Ovary (tissue), 9 donors: ENCODE results near the gene GTF3C4. TPM values are rescaled to one million over a fixed set of nuclear protein-coding genes. Genes with fewer than 3 reads are reported as not detected.
A peak's percentile ranks its signal among the peaks of the same experiment; 100 is the strongest.

Source experiments
- DNase-seq, 5 donors: peaks; one replicate each; pipeline ENCODE4 v3.0.0-alpha.2; 2019 to 2020
- H3K27ac ChIP-seq, 2 donors: fragments of 200-600 bp; one replicate each; pipeline versions ENCODE4 v1.5.1 to v1.8.0; 2019 to 2022
- H3K27me3 ChIP-seq: fragments of 200-600 bp; one replicate; pipeline ENCODE4 v1.8.0; 2022
- H3K36me3 ChIP-seq: fragments of 200-600 bp; sonication (generic); one replicate; pipeline ENCODE4 v1.5.1; 2019
- H3K4me1 ChIP-seq: one replicate; pipeline ENCODE4 v1.8.1; 2013; ENCODE audit warnings: mild to moderate bottlenecking, moderate library complexity; ENCODE audit not compliant: insufficient read depth
- H3K4me3 ChIP-seq: fragments of 200-600 bp; sonication (generic); one replicate; pipeline ENCODE4 v1.5.1; 2017
- H3K9me3 ChIP-seq, 2 donors: fragments of 200-600 bp in 1 of 2; sonication (generic) in 1 of 2; one replicate each; pipeline versions ENCODE4 v1.5.1 to v1.8.1; 2013 to 2019; ENCODE audit warnings: mild to moderate bottlenecking in 1 of 2, moderate library complexity in 1 of 2
- EP300 ChIP-seq: sonication (generic); formaldehyde crosslinking; IDR thresholded peaks from one replicate; pipeline ENCODE4 v1.6.1; 2017; ENCODE audit warnings: antibody characterized with exemption
- POLR2A ChIP-seq: fragments of 450-650 bp; IDR thresholded peaks from one replicate; pipeline ENCODE4 v1.6.1; 2017; ENCODE audit warnings: antibody characterized with exemption, mild to moderate bottlenecking, moderate library complexity
- WGBS, 3 donors: extraction: QIAGEN DNeasy Blood & Tissue Kit in 1 of 3; methylation state at CpG; one replicate each; pipeline versions ENCODE4 v1.1.5 to v1.1.7; 2013 to 2017; 5-methylcytosine and 5-hydroxymethylcytosine counted together
- intact Hi-C, 4 donors: fragments of 100-400 bp; cut with DNase I; formaldehyde crosslinking; loops; one replicate each; pipeline versions ENCODE4 v1.11.0 to v1.15.1; 2022 to 2023
- polyA plus RNA-seq, 2 donors: library from polyadenylated mRNA; stranded (reverse); fragments of 200-250 nt in 1 of 2; fragments of 350-450 nt in 1 of 2; fragmentation: Illumina TruSeq in 1 of 2; extraction: RNeasy Lipid Tissue Mini Kit (QIAGEN cat#74804) in 1 of 2; gene quantifications; one replicate each; pipeline ENCODE4 v1.2.3, GENCODE V29; 2013 to 2014
- total RNA-seq, 7 donors: library from RNA; depleted of rRNA in 2 of 7; stranded (reverse); fragments of >200 nt in 2 of 7; fragmentation: NEBNext Ultra II Directional in 3 of 7; extraction: Animal tissue kit (Norgen Biotek cat#: 25700) in 3 of 7; gene quantifications; one replicate each; pipeline versions ENCODE4 v1.1.0 to v1.2.4, GENCODE V29; 2016 to 2023
- TF ChIP-seq, protein P1 (sequence below), 3 donors: fragments of 450-650 bp in 2 of 3; fragments of 200-600 bp in 1 of 3; IDR thresholded peaks; one replicate each; pipeline versions ENCODE4 v1.5.1 to v1.8.0; 2016 to 2022; ENCODE audit warnings: antibody characterized with exemption in 3 of 3, mild to moderate bottlenecking in 1 of 3
- donor health status: DM: no; HTN: no; CAD: no; lungs with moderate emphysema.
- donor health status: DM: no; HTN: no; CAD: no.
- donor health status: Bipolar disorder and iron deficiency.
- donor health status: DM: yes; HTN: yes; CAD: no.
- donor health status: DM: no; HTN: no; CAD: no.
- donor health status: DM: yes; HTN: yes; CAD: no.

GTF3C4 gene
- total and polyA plus RNA-seq, 9 donors = 7.0 to 19.4 (median 15.5) TPM

DNA sequence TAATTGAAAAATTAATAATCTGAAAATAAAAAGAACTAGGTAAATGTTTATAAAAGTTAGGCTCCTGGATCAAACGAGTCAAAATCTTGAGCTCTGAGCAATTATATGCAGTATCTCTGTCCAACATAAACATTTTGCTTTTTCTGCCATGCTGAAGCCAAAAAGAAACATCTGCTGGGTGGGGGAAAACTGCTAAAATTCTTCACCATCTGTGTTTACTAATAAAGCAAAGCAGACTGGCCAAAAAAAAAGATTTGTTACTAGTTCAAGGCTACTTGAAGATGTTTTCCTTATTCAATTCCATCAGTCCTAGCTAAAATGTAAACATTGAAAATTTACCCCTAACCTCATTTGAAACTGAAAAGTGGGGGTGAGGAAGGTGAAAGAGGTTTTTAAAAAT lies 29.7 kb downstream of the GTF3C4 start:
- intact Hi-C loops = no loop called here
- no peaks in the 10 kb centered on the region for H3K9me3 ChIP-seq
- H3K27ac ChIP-seq = peak overlapping the region in 1 of 2 donors; percentile 11
- no peaks in the 10 kb centered on the region for H3K36me3 ChIP-seq
- H3K4me1 ChIP-seq = peaks cover 1% of the 10 kb centered on the region
- no peak for DNase-seq
- 0 to 8% (median 4%) methylated on average over 1 of the region's 1 CpG for WGBS, 3 donors
- TF ChIP-seq EP300 (no peak), POLR2A (no peak)
- TF ChIP-seq, protein P1, sequence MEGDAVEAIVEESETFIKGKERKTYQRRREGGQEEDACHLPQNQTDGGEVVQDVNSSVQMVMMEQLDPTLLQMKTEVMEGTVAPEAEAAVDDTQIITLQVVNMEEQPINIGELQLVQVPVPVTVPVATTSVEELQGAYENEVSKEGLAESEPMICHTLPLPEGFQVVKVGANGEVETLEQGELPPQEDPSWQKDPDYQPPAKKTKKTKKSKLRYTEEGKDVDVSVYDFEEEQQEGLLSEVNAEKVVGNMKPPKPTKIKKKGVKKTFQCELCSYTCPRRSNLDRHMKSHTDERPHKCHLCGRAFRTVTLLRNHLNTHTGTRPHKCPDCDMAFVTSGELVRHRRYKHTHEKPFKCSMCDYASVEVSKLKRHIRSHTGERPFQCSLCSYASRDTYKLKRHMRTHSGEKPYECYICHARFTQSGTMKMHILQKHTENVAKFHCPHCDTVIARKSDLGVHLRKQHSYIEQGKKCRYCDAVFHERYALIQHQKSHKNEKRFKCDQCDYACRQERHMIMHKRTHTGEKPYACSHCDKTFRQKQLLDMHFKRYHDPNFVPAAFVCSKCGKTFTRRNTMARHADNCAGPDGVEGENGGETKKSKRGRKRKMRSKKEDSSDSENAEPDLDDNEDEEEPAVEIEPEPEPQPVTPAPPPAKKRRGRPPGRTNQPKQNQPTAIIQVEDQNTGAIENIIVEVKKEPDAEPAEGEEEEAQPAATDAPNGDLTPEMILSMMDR (IDR thresholded peaks at IDR 0.05) = no peak
- H3K4me3 ChIP-seq = no peak overlapping the region
- H3K27me3 ChIP-seq = no peaks in the 10 kb centered on the region

DNA sequence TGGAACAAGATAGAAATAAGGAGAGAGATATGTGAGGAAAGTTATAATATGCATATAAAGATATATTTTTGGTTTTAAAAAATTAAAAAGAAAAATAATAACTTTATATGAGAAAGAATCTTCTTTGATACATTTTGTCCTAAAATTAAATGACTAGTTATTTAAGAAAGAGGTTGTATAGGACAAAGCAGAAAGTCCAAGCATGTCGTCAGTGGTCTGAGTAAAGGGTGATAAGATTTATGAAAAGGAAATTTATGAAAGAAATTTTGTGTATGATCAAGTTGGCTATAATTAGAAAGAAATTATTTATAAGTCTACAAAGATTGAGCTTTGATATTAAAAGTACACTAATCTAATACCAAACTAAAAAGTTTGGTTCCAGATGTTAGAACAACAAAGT lies 32.0 kb downstream of the GTF3C4 start:
- no peak for DNase-seq
- intact Hi-C loops = no loop called here
- Histone ChIP-seq H3K27ac (no peak overlapping the region), H3K4me1 (peaks cover 1% of the 10 kb centered on the region), H3K4me3 (no peak overlapping the region), H3K36me3 (no peaks in the 10 kb centered on the region), H3K27me3 (no peaks in the 10 kb centered on the region), H3K9me3 (no peaks in the 10 kb centered on the region)
- TF ChIP-seq POLR2A (no peak), EP300 (no peak)
- TF ChIP-seq, protein P1 (IDR thresholded peaks at IDR 0.05) = no peak
- 0 to 51% (median 1%) methylated on average over 1 of the region's 1 CpG for WGBS, 3 donors

DNA sequence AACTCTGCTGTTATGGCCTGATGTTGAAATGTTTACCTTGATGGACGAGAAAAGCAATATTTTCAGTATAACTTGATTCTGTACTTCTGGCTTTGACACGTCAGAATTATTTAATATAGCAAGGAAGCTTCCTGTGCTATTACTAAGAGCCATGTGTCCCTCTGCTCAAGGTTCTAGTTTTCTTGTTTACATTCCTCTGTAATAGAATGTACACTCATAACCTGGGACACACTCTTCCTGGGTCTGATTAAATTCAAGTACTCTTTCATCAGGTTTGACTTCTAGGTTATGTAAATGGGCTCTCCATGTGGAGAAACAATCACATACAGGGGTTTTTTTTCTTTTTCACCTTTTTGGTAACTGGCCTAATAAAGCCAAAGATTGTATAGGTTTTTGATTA lies 33.1 kb downstream of the GTF3C4 start:
- no peak for TF ChIP-seq EP300
- WGBS, 3 donors = 6 to 14% (median 8%) methylated on average over 2 of the region's 2 CpGs
- Histone ChIP-seq H3K9me3 (no peaks in the 10 kb centered on the region), H3K36me3 (no peaks in the 10 kb centered on the region), H3K27me3 (no peaks in the 10 kb centered on the region), H3K27ac (peak overlapping the region in 1 of 2 donors; percentile 46), H3K4me1 (peaks cover 1% of the 10 kb centered on the region), H3K4me3 (no peak overlapping the region)
- DNase-seq = no peak
- intact Hi-C loops = no loop called here

DNA sequence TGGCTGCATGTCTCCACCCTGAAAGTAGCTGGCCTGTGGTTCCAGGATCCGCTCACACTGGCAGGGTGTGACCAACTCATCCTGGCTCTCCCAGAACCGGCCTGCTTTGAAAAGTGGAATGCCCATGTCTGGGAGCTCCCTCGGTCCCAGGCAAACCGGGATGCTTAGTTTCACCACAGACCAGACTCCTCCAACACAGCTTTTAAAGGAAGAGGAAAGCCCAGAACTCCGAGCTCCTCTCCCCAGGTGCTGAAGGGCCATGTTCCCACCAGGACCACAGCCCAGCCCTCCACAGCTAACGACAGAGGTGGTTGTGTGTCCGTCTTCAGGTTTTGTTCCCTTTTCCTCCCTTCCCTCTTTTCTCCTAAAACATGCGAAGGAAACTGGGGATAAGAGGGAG lies 38.0 kb downstream of the GTF3C4 start:
- DNase-seq = no peak
- Histone ChIP-seq H3K36me3 (no peaks in the 10 kb centered on the region), H3K9me3 (no peaks in the 10 kb centered on the region), H3K4me1 (peaks cover 1% of the 10 kb centered on the region), H3K27ac (no peak overlapping the region), H3K4me3 (no peak overlapping the region), H3K27me3 (no peaks in the 10 kb centered on the region)
- no peak for TF ChIP-seq EP300
- TF ChIP-seq POLR2A = no peak
- TF ChIP-seq, protein P1 (IDR thresholded peaks at IDR 0.05) = no peak
- 86 to 92% (median 92%) methylated on average over 8 of the region's 8 CpGs for WGBS, 3 donors
- intact Hi-C loops = no loop called here

DNA sequence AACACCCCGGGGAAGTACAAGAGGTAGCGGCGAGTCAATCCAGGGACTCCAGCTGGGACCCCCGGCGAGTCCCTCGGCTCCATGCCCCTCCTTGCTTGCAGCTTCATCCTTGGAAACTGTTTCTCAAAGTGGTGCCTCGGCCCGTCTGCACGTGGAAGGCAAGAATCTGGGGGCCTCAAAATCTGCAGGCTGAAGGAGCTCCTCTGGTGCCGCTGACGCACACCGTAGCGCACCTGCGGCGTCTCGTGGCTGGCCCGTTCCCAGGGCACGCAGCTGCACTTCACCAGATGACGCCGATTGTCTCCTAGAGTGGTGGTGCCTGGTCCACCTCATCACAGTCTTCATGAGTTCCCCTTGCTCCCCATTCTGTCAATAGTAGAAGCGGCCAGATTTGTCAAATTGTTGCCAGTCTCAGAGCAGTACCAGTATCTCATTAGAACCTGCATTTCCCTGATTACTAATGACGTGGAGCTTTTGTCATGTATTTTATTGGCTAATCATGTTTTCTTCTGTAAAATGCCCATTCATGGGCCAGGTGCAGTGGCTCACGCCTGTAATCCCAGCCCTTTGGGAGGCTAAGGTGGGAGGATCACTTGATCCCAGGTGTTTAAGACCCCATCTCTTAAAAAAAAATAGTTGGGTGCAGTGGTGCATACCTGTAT lies 38.6 kb downstream of the GTF3C4 start:
- TF ChIP-seq, protein P1 (IDR thresholded peaks at IDR 0.05) = no peak
- TF ChIP-seq POLR2A = no peak
- Histone ChIP-seq H3K4me1 (no peaks in the 10 kb centered on the region), H3K36me3 (no peaks in the 10 kb centered on the region), H3K27me3 (no peaks in the 10 kb centered on the region), H3K9me3 (no peaks in the 10 kb centered on the region), H3K4me3 (no peak overlapping the region), H3K27ac (no peak overlapping the region)
- intact Hi-C loops = no loop called here
- DNase-seq = no peak
- 87 to 90% (median 87%) methylated on average over 23 of the region's 23 CpGs for WGBS, 3 donors
